ENCODE data around the gene LOXL1. TPM values are rescaled to one million over a fixed set of nuclear protein-coding genes. Genes with fewer than 3 reads are reported as not detected.

Gene LOXL1
- total RNA-seq, 1 donor from 2014 or later: 31.9 TPM

DNA sequence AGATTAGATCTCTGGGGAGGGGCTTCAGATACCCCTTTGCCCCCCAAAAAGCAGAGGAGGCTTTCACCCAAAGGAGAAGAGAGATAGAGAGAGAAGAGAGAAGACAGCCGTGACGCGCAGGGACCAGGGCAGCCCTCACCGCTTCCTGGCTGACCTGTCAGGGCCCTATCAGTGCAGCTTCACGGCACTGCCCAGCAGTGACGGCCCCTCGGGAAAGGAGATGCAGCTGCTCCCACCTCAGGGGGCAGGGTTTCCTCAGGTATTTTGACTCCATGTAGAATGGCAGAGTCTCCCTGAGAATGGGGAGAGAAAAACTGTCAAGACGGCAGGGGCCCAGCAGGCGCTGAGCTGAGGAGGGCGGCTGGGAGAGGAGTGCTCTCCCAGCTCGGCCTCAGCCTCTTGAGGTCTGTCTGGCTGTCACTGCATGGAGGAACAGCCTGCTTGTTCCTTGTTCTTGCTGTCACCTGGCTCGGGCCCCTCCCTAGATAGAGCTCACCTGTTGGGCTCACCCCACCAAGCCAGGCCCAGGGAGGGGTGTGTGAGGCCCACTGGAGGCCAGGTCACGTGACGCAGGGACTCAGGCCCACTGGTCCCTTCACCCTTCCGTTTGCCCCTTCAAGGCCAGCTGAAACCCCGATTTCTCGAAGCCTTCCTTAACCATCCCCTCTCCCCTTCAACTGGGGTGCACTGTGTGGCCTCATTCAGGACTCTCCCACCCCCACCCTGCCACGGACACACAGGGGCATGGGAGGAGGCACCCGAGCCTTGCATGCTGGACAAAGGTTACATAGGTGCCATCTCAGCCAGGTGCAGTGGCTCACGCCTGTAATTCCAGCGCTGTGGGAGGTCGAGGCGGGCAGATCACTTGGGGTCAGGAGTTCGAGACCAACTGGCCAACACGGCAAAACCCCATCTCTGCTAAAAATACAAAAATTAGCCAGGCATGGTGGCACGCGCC lies 28.2 kb downstream of the LOXL1 start:
- intact Hi-C loops (cut with micrococcal nuclease): no loop called here
- Histone ChIP-seq H3K36me3 (no peaks in the 10 kb centered on the region), H3K4me3 (no peak overlapping the region), H3K4me1 (peaks cover 56% of the 10 kb centered on the region), H3K27me3 (ENCODE audit: low read depth) (no peaks in the 10 kb centered on the region), H3K27ac (replicated peaks) (no peak overlapping the region), H3K9me3 (replicated peaks) (no peaks in the 10 kb centered on the region)
- no peak for DNase-seq
- TF ChIP-seq, protein P1, sequence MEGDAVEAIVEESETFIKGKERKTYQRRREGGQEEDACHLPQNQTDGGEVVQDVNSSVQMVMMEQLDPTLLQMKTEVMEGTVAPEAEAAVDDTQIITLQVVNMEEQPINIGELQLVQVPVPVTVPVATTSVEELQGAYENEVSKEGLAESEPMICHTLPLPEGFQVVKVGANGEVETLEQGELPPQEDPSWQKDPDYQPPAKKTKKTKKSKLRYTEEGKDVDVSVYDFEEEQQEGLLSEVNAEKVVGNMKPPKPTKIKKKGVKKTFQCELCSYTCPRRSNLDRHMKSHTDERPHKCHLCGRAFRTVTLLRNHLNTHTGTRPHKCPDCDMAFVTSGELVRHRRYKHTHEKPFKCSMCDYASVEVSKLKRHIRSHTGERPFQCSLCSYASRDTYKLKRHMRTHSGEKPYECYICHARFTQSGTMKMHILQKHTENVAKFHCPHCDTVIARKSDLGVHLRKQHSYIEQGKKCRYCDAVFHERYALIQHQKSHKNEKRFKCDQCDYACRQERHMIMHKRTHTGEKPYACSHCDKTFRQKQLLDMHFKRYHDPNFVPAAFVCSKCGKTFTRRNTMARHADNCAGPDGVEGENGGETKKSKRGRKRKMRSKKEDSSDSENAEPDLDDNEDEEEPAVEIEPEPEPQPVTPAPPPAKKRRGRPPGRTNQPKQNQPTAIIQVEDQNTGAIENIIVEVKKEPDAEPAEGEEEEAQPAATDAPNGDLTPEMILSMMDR (IDR thresholded peaks at IDR 0.05; ENCODE audit: borderline replicate concordance): no peak

DNA sequence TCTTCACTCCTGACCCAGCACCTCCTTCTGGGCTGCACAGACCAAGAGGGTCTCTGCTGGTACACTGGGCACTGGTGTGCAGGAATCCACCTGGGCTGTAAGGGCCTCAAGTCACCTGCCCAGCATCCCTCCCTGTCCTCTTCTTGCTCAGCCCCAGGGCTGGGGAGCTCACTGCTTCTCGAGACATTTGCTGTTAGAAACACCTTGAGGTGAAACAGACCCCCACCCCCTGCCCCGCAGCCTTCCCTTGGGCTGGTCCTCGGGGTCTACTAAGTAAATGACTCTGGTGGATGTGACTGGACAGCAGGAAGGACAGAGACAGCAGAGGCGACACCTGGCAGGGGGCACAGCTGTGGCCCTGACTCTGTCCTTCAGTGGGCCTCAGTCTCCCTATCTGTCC lies 29.1 kb downstream of the LOXL1 start:
- Histone ChIP-seq H3K36me3 (no peaks in the 10 kb centered on the region), H3K27ac (replicated peaks) (no peak overlapping the region), H3K9me3 (replicated peaks) (no peaks in the 10 kb centered on the region), H3K4me3 (no peak overlapping the region), H3K4me1 (peaks cover 54% of the 10 kb centered on the region), H3K27me3 (ENCODE audit: low read depth) (no peaks in the 10 kb centered on the region)
- intact Hi-C loops (cut with micrococcal nuclease): no loop called here
- no peak for DNase-seq
- TF ChIP-seq, protein P1 (IDR thresholded peaks at IDR 0.05; ENCODE audit: borderline replicate concordance): no peak

DNA sequence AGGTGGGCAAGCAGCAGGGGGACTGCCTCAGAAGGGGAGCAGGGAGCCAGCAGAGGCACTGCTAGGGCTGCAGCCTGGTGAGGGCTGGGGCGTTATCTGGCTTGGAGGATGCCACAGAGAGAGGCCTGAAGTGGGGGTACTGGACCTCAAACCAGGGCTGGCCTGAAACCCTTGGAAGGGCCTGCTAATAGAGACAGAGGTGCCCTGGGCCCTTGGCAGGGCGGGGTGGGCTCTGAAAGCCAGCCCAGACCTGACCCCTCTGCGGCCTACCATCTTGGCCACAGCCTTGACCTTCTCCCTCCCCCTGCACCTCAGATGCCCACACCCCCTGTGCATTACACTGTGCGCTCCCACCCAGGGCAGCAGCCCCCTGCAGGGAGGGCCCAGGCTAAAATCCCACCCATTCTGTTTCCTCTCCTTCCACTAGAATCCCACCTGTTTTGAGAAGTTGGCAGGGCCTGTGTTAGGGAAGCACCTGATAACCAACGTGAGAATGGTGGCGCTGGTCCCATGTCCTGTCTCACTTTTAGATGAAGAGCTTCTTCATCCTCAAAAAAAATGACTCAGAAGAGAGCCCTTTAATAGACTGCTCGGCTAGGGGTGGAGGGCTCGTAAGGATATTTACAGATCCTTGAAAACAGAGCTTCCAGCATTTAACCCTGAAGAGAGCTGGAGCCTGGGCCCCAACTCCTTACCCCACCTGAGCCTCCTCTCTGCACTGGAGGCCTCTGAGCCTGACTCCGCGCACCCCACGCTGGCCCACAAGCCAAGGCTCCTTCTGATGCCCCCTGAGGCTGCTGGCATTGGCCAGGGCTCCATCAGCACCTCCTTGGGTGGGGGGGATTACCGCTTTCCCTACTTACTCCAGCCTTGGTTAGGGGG lies 29.8 kb downstream of the LOXL1 start:
- no peak for DNase-seq
- Histone ChIP-seq H3K27ac (replicated peaks) (peak overlapping the region; percentile 31), H3K27me3 (ENCODE audit: low read depth) (no peaks in the 10 kb centered on the region), H3K36me3 (no peaks in the 10 kb centered on the region), H3K4me3 (no peak overlapping the region), H3K4me1 (peaks cover 46% of the 10 kb centered on the region), H3K9me3 (replicated peaks) (no peaks in the 10 kb centered on the region)
- TF ChIP-seq, protein P1 (IDR thresholded peaks at IDR 0.05; ENCODE audit: borderline replicate concordance): no peak
- intact Hi-C loops (cut with micrococcal nuclease): no loop called here

DNA sequence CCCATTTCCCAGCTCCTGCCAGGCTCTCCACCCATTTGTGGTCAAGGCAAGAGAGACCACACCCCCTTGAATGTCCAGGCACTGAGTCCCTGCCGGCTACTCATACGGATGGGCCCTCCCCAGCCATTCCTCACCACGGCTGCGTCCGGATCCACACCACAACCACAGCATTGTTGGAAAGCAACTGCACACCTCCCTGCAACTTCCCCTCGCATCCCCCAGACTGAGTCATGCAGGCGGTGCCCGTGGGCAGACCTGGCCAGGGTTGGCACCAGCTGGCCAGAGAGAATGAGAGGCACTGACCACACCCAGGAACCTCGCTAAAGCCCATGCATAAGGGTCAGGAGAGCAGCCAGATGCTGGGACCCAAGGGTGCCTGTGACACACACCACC lies 30.5 kb downstream of the LOXL1 start:
- H3K27me3 ChIP-seq (ENCODE audit: low read depth): no peaks in the 10 kb centered on the region
- H3K4me1 ChIP-seq: peaks cover 40% of the 10 kb centered on the region
- H3K36me3 ChIP-seq: no peaks in the 10 kb centered on the region
- no peak for DNase-seq
- no peaks in the 10 kb centered on the region for H3K9me3 ChIP-seq (replicated peaks)
- peak overlapping the region; percentile 31 for H3K27ac ChIP-seq (replicated peaks)
- H3K4me3 ChIP-seq: no peak overlapping the region
- intact Hi-C loops (cut with micrococcal nuclease): no loop called here
- TF ChIP-seq, protein P1 (IDR thresholded peaks at IDR 0.05; ENCODE audit: borderline replicate concordance): no peak

DNA sequence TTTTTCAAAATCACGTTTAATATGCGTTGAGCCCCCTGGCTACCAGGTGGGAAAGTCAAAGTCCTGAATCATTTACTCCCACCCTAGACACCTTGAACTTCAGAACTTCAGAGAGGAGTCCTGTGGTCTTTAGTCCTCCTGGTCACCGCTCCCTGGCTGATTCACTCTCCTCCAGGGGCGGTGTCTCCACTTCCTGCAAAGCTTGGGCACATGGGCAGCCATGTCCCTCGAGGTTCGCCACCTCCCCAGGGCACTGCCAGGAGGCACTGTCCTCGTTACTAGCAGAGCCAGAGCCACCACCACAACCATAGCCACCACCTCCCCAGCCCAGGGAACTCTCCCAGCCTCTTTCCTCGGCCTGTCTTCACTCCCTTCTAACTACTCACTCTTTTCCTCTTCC lies 31.0 kb downstream of the LOXL1 start:
- Histone ChIP-seq H3K36me3 (no peaks in the 10 kb centered on the region), H3K27ac (replicated peaks) (no peak overlapping the region), H3K4me3 (no peak overlapping the region), H3K4me1 (peaks cover 35% of the 10 kb centered on the region), H3K27me3 (ENCODE audit: low read depth) (no peaks in the 10 kb centered on the region), H3K9me3 (replicated peaks) (no peaks in the 10 kb centered on the region)
- intact Hi-C loops (cut with micrococcal nuclease): no loop called here
- TF ChIP-seq, protein P1 (IDR thresholded peaks at IDR 0.05; ENCODE audit: borderline replicate concordance): no peak
- DNase-seq: no peak

Measured in left ventricle myocardium inferior (tissue), 1 donor.